ENCODE data around the gene SMURF2. TPM values are rescaled to one million over a fixed set of nuclear protein-coding genes. Genes with fewer than 3 reads are reported as not detected.

The SMURF2 gene
- total and polyA plus RNA-seq, 9 of the 15 experiments (the other 6 are each of a cell fraction or from before 2014, with no cell fraction given) = 3.8 to 22.0 (median 14.8) TPM

DNA sequence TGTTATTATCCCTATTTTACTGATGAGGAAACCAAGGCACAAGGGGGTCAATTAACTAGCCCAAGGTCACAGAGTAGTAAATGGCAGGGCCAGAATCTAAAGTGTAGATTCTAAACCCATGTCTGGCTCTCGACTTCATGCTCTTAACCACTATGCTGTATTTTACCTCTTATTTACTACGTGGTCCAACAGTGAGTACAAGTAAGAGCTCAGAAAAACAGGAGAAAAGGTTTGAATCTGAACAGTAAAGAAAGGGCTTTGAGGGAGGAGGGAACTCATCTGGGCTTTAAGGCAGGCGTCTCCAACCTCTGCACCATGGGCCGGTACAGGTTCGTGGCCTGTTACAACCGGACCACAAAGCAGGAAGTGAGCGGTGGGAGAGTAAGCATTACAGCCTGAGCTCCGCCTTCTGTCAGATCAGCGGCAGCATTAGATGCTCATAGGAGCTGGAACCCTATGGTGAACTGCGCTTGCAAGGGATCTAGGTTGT, 62.9 kb downstream of the SMURF2 start (continued):
- TF ChIP-seq MED1 (CRISPR knock-in tag; IDR thresholded peaks at IDR 0.05; ENCODE audit: borderline replicate concordance) = no peak
- no peak for TF ChIP-seq GABPB2 (CRISPR knock-in tag; conservative IDR thresholded peaks at IDR 0.05)
- TF ChIP-seq BRF1 (IDR thresholded peaks at IDR 0.05; ENCODE audit: borderline replicate concordance, extremely low read depth, insufficient read length) = no peak
- TF ChIP-seq, protein P1, sequence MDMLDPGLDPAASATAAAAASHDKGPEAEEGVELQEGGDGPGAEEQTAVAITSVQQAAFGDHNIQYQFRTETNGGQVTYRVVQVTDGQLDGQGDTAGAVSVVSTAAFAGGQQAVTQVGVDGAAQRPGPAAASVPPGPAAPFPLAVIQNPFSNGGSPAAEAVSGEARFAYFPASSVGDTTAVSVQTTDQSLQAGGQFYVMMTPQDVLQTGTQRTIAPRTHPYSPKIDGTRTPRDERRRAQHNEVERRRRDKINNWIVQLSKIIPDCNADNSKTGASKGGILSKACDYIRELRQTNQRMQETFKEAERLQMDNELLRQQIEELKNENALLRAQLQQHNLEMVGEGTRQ (CRISPR knock-in tag; IDR thresholded peaks at IDR 0.05) = no peak
- TF ChIP-seq, protein P2, sequence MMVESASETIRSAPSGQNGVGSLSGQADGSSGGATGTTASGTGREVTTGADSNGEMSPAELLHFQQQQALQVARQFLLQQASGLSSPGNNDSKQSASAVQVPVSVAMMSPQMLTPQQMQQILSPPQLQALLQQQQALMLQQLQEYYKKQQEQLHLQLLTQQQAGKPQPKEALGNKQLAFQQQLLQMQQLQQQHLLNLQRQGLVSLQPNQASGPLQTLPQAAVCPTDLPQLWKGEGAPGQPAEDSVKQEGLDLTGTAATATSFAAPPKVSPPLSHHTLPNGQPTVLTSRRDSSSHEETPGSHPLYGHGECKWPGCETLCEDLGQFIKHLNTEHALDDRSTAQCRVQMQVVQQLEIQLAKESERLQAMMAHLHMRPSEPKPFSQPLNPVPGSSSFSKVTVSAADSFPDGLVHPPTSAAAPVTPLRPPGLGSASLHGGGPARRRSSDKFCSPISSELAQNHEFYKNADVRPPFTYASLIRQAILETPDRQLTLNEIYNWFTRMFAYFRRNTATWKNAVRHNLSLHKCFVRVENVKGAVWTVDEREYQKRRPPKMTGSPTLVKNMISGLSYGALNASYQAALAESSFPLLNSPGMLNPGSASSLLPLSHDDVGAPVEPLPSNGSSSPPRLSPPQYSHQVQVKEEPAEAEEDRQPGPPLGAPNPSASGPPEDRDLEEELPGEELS (CRISPR knock-in tag; IDR thresholded peaks at IDR 0.05; ENCODE audit: borderline replicate concordance) = no peak
- TF ChIP-seq HNRNPUL1 (IDR thresholded peaks at IDR 0.05; ENCODE audit: low read length) = no peak
- TF ChIP-seq ILK (tag; IDR thresholded peaks at IDR 0.05; ENCODE audit: borderline replicate concordance, low read depth) = no peak
- no peak for TF ChIP-seq PCBP2 (IDR thresholded peaks at IDR 0.05; ENCODE audit: low read depth, low read length, poor library complexity, severe bottlenecking)
- no peak for TF ChIP-seq ZNF551 (CRISPR knock-in tag; IDR thresholded peaks at IDR 0.05)
- no peak for TF ChIP-seq SIN3B (IDR thresholded peaks at IDR 0.05; ENCODE audit: low read depth)
- TF ChIP-seq NFIC (IDR thresholded peaks at IDR 0.05) = 0 out of 2 replicates have a peak, but pooled peaks have one; percentile 5
- TF ChIP-seq, protein P3, sequence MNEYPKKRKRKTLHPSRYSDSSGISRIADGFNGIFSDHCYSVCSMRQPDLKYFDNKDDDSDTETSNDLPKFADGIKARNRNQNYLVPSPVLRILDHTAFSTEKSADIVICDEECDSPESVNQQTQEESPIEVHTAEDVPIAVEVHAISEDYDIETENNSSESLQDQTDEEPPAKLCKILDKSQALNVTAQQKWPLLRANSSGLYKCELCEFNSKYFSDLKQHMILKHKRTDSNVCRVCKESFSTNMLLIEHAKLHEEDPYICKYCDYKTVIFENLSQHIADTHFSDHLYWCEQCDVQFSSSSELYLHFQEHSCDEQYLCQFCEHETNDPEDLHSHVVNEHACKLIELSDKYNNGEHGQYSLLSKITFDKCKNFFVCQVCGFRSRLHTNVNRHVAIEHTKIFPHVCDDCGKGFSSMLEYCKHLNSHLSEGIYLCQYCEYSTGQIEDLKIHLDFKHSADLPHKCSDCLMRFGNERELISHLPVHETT (CRISPR knock-in tag; conservative IDR thresholded peaks at IDR 0.05 in 1 of 2, IDR thresholded peaks at IDR 0.05 in 1 of 2) = no peak
- TF ChIP-seq ZNF316 (IDR thresholded peaks at IDR 0.05) = no peak
- no peak for TF ChIP-seq TARDBP (IDR thresholded peaks at IDR 0.05)
- TF ChIP-seq ZZZ3 (IDR thresholded peaks at IDR 0.05) = no peak
- no peak for TF ChIP-seq MTA2 (IDR thresholded peaks at IDR 0.05; ENCODE audit: low read depth)
- TF ChIP-seq ZNF232 (CRISPR knock-in tag; IDR thresholded peaks at IDR 0.05) = no peak
- no peak for TF ChIP-seq ZNF780A (CRISPR knock-in tag; IDR thresholded peaks at IDR 0.05)
- peak; percentile 78 for TF ChIP-seq EP400 (IDR thresholded peaks at IDR 0.05)
- no peak for TF ChIP-seq CBX1 (IDR thresholded peaks at IDR 0.05; ENCODE audit: low read depth)
- peak; percentile 54 for TF ChIP-seq PHF20 (IDR thresholded peaks at IDR 0.05; ENCODE audit: partially characterized antibody)
- TF ChIP-seq, protein P4, sequence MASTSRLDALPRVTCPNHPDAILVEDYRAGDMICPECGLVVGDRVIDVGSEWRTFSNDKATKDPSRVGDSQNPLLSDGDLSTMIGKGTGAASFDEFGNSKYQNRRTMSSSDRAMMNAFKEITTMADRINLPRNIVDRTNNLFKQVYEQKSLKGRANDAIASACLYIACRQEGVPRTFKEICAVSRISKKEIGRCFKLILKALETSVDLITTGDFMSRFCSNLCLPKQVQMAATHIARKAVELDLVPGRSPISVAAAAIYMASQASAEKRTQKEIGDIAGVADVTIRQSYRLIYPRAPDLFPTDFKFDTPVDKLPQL (IDR thresholded peaks at IDR 0.05; ENCODE audit: extremely low read depth, insufficient read length) = peak; percentile 33
- TF ChIP-seq ARHGAP35 (IDR thresholded peaks at IDR 0.05; ENCODE audit: partially characterized antibody) = no peak
- peak; percentile 34; the same call in 1 of the 2 replicates for TF ChIP-seq ZBTB7A (IDR thresholded peaks at IDR 0.05; ENCODE audit: borderline replicate concordance, control insufficient read depth, low read depth, low read length)
- TF ChIP-seq CHD1 (IDR thresholded peaks at IDR 0.05; ENCODE audit: low read length) = no peak
- TF ChIP-seq ZNF507 (tag; conservative IDR thresholded peaks at IDR 0.05) = no peak

All from K562 (cell line).